HepG2 (cell line): ENCODE data around the gene MAP3K9. TPM values are rescaled to one million over a fixed set of nuclear protein-coding genes. Genes with fewer than 3 reads are reported as not detected.

Experiments
- SKI ChIP-seq: fragments of 450-650 bp; IDR thresholded peaks from one replicate; pipeline ENCODE4 v1.6.1; 2018; ENCODE audit warnings: mild to moderate bottlenecking; ENCODE audit not compliant: partially characterized antibody
- SMARCE1 ChIP-seq: fragments of 450-650 bp; IDR thresholded peaks from 2 replicates; pipeline ENCODE4 v1.6.1; 2017; ENCODE audit warnings: borderline replicate concordance
- SMYD3 ChIP-seq: sonication (generic); formaldehyde crosslinking; IDR thresholded peaks from 2 replicates; pipeline ENCODE4 v1.8.1; 2023; ENCODE audit warnings: mild to moderate bottlenecking, missing genetic modification reagents
- SOX6 ChIP-seq, 2 experiments: fragments of 450-650 bp in 1 of 2; sonication (generic) in 1 of 2; formaldehyde crosslinking in 1 of 2; IDR thresholded peaks; 2 replicates each; pipeline versions ENCODE4 v1.4.0 to v1.6.1; 2017 to 2020; ENCODE audit warnings: antibody characterized with exemption in 1 of 2, mild to moderate bottlenecking in 1 of 2, missing genetic modification reagents in 1 of 2
- TBP ChIP-seq: sonication (generic); formaldehyde crosslinking; IDR thresholded peaks from 2 replicates; pipeline ENCODE4 v1.5.0; 2020; ENCODE audit warnings: missing genetic modification reagents
- ZKSCAN5 ChIP-seq: sonication (generic); formaldehyde crosslinking; IDR thresholded peaks from 2 replicates; pipeline ENCODE4 v1.5.1; 2020; ENCODE audit warnings: mild to moderate bottlenecking, missing genetic modification reagents
- ZMYM2 ChIP-seq: sonication (generic); formaldehyde crosslinking; IDR thresholded peaks from 2 replicates; pipeline ENCODE4 v1.8.0; 2022; ENCODE audit warnings: mild to moderate bottlenecking, missing genetic modification reagents
- ZNF354B ChIP-seq: sonication (generic); formaldehyde crosslinking; IDR thresholded peaks from 2 replicates; pipeline ENCODE4 v1.8.0; 2022; ENCODE audit warnings: mild to moderate bottlenecking, missing genetic modification reagents
- ZNF556 ChIP-seq: sonication (generic); formaldehyde crosslinking; IDR thresholded peaks from 2 replicates; pipeline ENCODE4 v1.4.0; 2020; ENCODE audit warnings: mild to moderate bottlenecking, missing genetic modification reagents, borderline replicate concordance
- ZNF644 ChIP-seq: IDR thresholded peaks from 2 replicates; pipeline ENCODE4 v1.6.1; 2016; ENCODE audit warnings: low read depth
- ZNF646 ChIP-seq: sonication (generic); formaldehyde crosslinking; IDR thresholded peaks from 2 replicates; pipeline ENCODE4 v1.9.0; 2021; ENCODE audit warnings: mild to moderate bottlenecking, missing genetic modification reagents
- ZNF687 ChIP-seq: sonication (generic); formaldehyde crosslinking; IDR thresholded peaks from 2 replicates; pipeline ENCODE4 v1.5.1; 2020; ENCODE audit warnings: mild to moderate bottlenecking, missing genetic modification reagents, moderate library complexity
- polyA plus RNA-seq, 8 experiments: library from polyadenylated mRNA; depleted of rRNA in 3 of 8; stranded (reverse) in 7 of 8; unstranded in 1 of 8; fragments of >200 nt; fragmentation: Illumina TruSeq in 4 of 8; extraction: Trizol in 4 of 8; gene quantifications; 2 replicates each; pipeline versions ENCODE4 v1.2.1 to v1.2.3, GENCODE V29; 2011 to 2016; ENCODE audit warnings: low read depth in 4 of 8, missing spikeins in 1 of 8, mixed read lengths in 1 of 8; ENCODE audit not compliant: insufficient read depth in 1 of 8
- total RNA-seq, 5 experiments: library from RNA; depleted of rRNA; stranded (reverse); fragments of >200 nt; fragmentation: Illumina TruSeq; extraction: Trizol; gene quantifications; 2 replicates each; pipeline ENCODE4 v1.2.3, GENCODE V29; 2016; ENCODE audit warnings: low read depth in 1 of 5
- TF ChIP-seq, protein P1 (sequence below): sonication (generic); formaldehyde crosslinking; IDR thresholded peaks from 2 replicates; pipeline ENCODE4 v1.9.0; 2021; ENCODE audit warnings: missing genetic modification reagents, borderline replicate concordance

Gene MAP3K9
- total and polyA plus RNA-seq, 2 of the 13 experiments (the other 11 are each of a cell fraction or from before 2014, with no cell fraction given): 4.3 to 4.5 TPM

DNA sequence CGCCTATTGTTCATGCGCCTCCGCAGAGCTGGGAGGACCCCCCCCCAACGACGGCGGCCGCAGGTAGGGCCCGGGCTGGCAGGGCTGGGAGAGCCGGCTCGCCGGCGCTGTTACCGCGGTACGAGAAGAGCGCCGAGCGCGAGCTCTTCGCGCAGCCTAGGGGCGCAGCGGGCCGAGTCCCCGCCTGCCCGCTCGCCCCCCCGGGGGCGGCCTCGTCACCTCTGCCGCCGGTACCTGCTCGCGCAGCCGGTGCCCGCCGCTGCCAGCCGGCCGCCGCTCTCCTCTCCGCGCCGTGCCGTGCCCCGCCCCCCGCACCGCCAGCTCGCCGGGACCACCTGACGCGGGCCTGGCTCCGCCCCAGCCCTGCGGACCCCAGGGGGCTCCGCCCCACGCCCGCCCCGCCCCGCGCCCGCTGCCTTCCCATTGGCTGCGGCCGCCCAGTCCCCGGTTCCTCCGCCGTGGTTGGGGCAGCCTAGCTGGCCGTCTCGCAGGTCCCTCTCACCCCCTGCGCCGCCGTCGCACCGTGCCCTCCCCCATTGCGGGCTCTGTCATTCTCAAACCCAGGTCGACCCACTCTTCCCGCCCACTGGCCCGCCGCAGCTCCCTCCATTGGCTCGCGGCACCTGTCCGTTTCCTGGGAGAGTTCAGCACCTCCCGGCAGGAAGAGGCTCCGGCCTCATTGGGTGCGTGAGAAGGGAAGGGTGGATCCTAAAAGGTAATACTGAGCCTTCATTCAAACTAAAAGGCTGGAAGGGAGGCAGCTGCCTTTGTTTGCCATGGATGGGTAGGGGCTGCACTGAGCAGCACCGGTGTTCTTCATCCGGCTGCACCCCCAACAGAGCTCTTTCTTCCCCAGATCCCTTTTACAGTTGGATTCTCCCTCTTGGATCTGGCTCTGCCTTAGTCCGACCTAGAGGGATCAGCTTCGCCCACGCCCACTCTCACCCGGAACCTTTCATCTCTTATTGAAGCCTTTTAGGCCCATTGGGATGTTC is at the start of gene MAP3K9 (continued):
- no peak for TF ChIP-seq ZNF644 (CRISPR knock-in tag)
- no peak for TF ChIP-seq ZNF556 (CRISPR knock-in tag)
- TF ChIP-seq SMYD3 (CRISPR knock-in tag): no peak
- no peak for TF ChIP-seq ZNF646
- TF ChIP-seq TBP (CRISPR knock-in tag): no peak
- no peak for TF ChIP-seq ZNF354B
- TF ChIP-seq ZNF687 (CRISPR knock-in tag): peak; percentile 50
- no peak for TF ChIP-seq ZKSCAN5 (CRISPR knock-in tag)
- no peak for TF ChIP-seq SOX6 (IDR thresholded peaks at IDR 0.05)
- TF ChIP-seq SOX6 (CRISPR knock-in tag; IDR thresholded peaks at IDR 0.05): peak; percentile 31; the same call in 1 of the 2 replicates
- no peak for TF ChIP-seq SKI
- TF ChIP-seq SMARCE1: no peak
- TF ChIP-seq, protein P1, sequence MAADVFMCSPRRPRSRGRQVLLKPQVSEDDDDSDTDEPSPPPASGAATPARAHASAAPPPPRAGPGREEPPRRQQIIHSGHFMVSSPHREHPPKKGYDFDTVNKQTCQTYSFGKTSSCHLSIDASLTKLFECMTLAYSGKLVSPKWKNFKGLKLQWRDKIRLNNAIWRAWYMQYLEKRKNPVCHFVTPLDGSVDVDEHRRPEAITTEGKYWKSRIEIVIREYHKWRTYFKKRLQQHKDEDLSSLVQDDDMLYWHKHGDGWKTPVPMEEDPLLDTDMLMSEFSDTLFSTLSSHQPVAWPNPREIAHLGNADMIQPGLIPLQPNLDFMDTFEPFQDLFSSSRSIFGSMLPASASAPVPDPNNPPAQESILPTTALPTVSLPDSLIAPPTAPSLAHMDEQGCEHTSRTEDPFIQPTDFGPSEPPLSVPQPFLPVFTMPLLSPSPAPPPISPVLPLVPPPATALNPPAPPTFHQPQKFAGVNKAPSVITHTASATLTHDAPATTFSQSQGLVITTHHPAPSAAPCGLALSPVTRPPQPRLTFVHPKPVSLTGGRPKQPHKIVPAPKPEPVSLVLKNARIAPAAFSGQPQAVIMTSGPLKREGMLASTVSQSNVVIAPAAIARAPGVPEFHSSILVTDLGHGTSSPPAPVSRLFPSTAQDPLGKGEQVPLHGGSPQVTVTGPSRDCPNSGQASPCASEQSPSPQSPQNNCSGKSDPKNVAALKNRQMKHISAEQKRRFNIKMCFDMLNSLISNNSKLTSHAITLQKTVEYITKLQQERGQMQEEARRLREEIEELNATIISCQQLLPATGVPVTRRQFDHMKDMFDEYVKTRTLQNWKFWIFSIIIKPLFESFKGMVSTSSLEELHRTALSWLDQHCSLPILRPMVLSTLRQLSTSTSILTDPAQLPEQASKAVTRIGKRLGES (CRISPR knock-in tag): no peak
- no peak for TF ChIP-seq ZMYM2 (CRISPR knock-in tag)
